Breast epithelium (tissue), 3 donors: ENCODE measurements around the gene CHST7.

Source experiments
- CTCF ChIP-seq, 3 donors: fragments of 450-650 bp; IDR thresholded peaks; one replicate each; pipeline ENCODE4 v1.5.1; 2016 to 2017; ENCODE audit warnings: antibody characterized with exemption in 3 of 3, mild to moderate bottlenecking in 3 of 3, moderate library complexity in 3 of 3
- POLR2A ChIP-seq: fragments of 450-650 bp; IDR thresholded peaks from one replicate; pipeline ENCODE4 v1.6.1; 2016; ENCODE audit warnings: antibody characterized with exemption, mild to moderate bottlenecking, moderate library complexity
- POLR2AphosphoS5 ChIP-seq, 3 donors: sonication (generic); formaldehyde crosslinking; IDR thresholded peaks; one replicate each; pipeline ENCODE4 v1.6.1; 2017; ENCODE audit warnings: antibody characterized with exemption in 3 of 3

GRCh38 chrX:46634577-46634976, 61.0 kb downstream of the CHST7 start:
- no peak for TF ChIP-seq POLR2AphosphoS5 (IDR thresholded peaks at IDR 0.05)
- no peak for TF ChIP-seq CTCF (IDR thresholded peaks at IDR 0.05)
- TF ChIP-seq POLR2A = no peak
